HG03066 (cell line): ENCODE measurements around the gene DDX42.
"Not testable (repeated sequence)": the region's sequence is repeated elsewhere in the genome, so short reads cannot be mapped to it uniquely, and the experiment has no call there.

ENCODE experiments used
- ATAC-seq: cut with Tn5 transposase; IDR thresholded peaks from one replicate; pipeline ENCODE4 v1.9.1; 2021; ENCODE audit warnings: low read depth; ENCODE audit not compliant: unreplicated experiment

The DDX42 gene

GRCh38 chr17:63837480-63837879, 63.5 kb downstream of the DDX42 start:
- ATAC-seq: no peak

- ATAC-seq: no peak
Measured at GRCh38 chr17:63837962-63838600, 64.1 kb downstream of the DDX42 start.

- ATAC-seq: no peak
Measured at GRCh38 chr17:63838631-63839171, 64.7 kb downstream of the DDX42 start.

- no peak for ATAC-seq
Measured at GRCh38 chr17:63840591-63841349, 66.8 kb downstream of the DDX42 start.

GRCh38 chr17:63841350-63842172, 67.6 kb downstream of the DDX42 start:
- ATAC-seq: no peak

GRCh38 chr17:63842173-63842539, 68.2 kb downstream of the DDX42 start:
- ATAC-seq: peak; percentile 26

GRCh38 chr17:63842540-63843386, 68.8 kb downstream of the DDX42 start, which contains the start of gene SMARCD2:
Gene SMARCD2, minus strand, starts transcription at chr17:63842685. Its CDS starts 11 bp downstream, at chr17:63842674.
- peak; percentile 81 for ATAC-seq

- not testable (repeated sequence) for ATAC-seq
Measured at GRCh38 chr17:63843387-63843888, 69.5 kb downstream of the DDX42 start.

- no peak for ATAC-seq
Measured at GRCh38 chr17:63843910-63844677, 70.1 kb downstream of the DDX42 start.

GRCh38 chr17:63845509-63845908, 71.5 kb downstream of the DDX42 start:
- ATAC-seq: no peak

GRCh38 chr17:63847525-63848249, 73.7 kb downstream of the DDX42 start:
- ATAC-seq: no peak

GRCh38 chr17:63848834-63849689, 75.1 kb downstream of the DDX42 start:
- peak; percentile 82 for ATAC-seq

GRCh38 chr17:63850401-63850800, 76.4 kb downstream of the DDX42 start:
- ATAC-seq: no peak

GRCh38 chr17:63853260-63853659, 79.3 kb downstream of the DDX42 start:
- ATAC-seq: no peak

GRCh38 chr17:63854709-63855108, 80.7 kb downstream of the DDX42 start:
- no peak for ATAC-seq

GRCh38 chr17:63855185-63855584, 81.2 kb downstream of the DDX42 start:
- no peak for ATAC-seq

GRCh38 chr17:63856425-63856824, 82.5 kb downstream of the DDX42 start:
- not testable (repeated sequence) for ATAC-seq

- ATAC-seq: no peak
Measured at GRCh38 chr17:63859257-63859656, 85.3 kb downstream of the DDX42 start.
